HG02763 (cell line): ENCODE data around the gene MKRN1.
"Not testable (repeated sequence)": the region's sequence is repeated elsewhere in the genome, so short reads cannot be mapped to it uniquely, and the experiment has no call there.

ENCODE experiments used
- ATAC-seq: cut with Tn5 transposase; IDR thresholded peaks from one replicate; pipeline ENCODE4 v1.9.1; 2021; ENCODE audit warnings: mild to moderate bottlenecking, moderate library complexity; ENCODE audit not compliant: unreplicated experiment

Gene MKRN1

GRCh38 chr7:140479062-140479738 is at the start of gene MKRN1:
MKRN1 (minus strand) TSS chr7:140479505; CDS start chr7:140479344, 161 bp downstream.
- ATAC-seq: peak; percentile 91

- ATAC-seq: no peak
Measured at GRCh38 chr7:140526787-140527664, 47.7 kb upstream of the MKRN1 start.

- no peak for ATAC-seq
Measured at GRCh38 chr7:140526214-140526613, 46.9 kb upstream of the MKRN1 start.

- no peak for ATAC-seq
Measured at GRCh38 chr7:140525743-140526142, 46.4 kb upstream of the MKRN1 start.

GRCh38 chr7:140521421-140521820 is 42.1 kb upstream of the MKRN1 start:
- no peak for ATAC-seq

- no peak for ATAC-seq
Measured at GRCh38 chr7:140519007-140519399, 39.7 kb upstream of the MKRN1 start.

GRCh38 chr7:140518370-140519006 is 39.2 kb upstream of the MKRN1 start:
- no peak for ATAC-seq

GRCh38 chr7:140517546-140518369 is 38.5 kb upstream of the MKRN1 start:
- ATAC-seq: no peak

GRCh38 chr7:140512317-140513000 is 33.2 kb upstream of the MKRN1 start:
- no peak for ATAC-seq

- ATAC-seq: no peak
Measured at GRCh38 chr7:140509789-140510188, 30.5 kb upstream of the MKRN1 start.

- ATAC-seq: not testable (repeated sequence)
Measured at GRCh38 chr7:140507556-140507955, 28.3 kb upstream of the MKRN1 start.

- ATAC-seq: no peak
Measured at GRCh38 chr7:140506788-140507464, 27.6 kb upstream of the MKRN1 start.

GRCh38 chr7:140501966-140502365 is 22.7 kb upstream of the MKRN1 start:
- no peak for ATAC-seq

- not testable (repeated sequence) for ATAC-seq
Measured at GRCh38 chr7:140497807-140498206, 18.5 kb upstream of the MKRN1 start.

- ATAC-seq: no peak
Measured at GRCh38 chr7:140497241-140497769, 18.0 kb upstream of the MKRN1 start.

GRCh38 chr7:140495514-140496097 is 16.3 kb upstream of the MKRN1 start:
- no peak for ATAC-seq

GRCh38 chr7:140494867-140495266 is 15.6 kb upstream of the MKRN1 start:
- ATAC-seq: no peak

- no peak for ATAC-seq
Measured at GRCh38 chr7:140489026-140489359, 9.7 kb upstream of the MKRN1 start.
